NOMO-1 treated with dmso at 0.1 percent for 144 hours (cell line): Measurements from ENCODE around the gene RAD51B.

ENCODE experiments used
- DNase-seq: peaks from one replicate; lab custom pipeline; 2025; ENCODE audit not compliant: unreplicated experiment; lab: John Stamatoyannopoulos, UW

The RAD51B gene

DNA sequence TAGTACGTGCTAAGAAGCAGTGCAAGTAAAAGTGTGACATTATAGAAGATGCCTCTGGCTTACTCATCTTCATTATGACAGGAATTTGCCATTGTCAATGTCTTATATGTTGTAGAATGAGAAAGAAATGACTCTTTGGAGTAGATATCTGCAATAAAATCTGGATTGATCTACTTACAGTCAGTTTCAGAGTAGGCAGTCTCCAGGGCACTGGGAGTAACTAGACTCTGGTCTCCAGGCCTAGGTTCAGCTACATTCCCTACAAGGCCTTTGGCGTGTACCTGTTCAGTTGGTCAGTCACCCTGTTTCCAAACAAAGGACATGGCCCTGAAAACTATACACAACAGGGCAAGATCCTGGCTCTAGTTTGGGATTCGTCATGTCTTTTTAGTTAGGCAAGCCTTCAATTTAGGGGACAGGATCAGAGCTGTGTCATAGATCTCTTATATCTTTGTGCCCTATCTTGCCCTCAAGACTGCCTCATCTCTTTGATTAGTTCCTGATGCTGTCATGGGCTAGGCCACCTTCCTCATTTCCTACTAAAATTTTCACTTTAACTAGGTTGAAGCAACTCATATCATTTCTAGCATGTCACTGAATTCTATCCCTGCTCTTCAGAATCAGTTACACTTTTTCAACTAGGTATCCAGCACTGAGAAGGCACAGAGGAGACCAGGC, 410.0 kb downstream of the RAD51B start:
- no peak for DNase-seq

- DNase-seq = no peak
Observed at GRCh38 chr14:68230202-68230949, 410.8 kb downstream of the RAD51B start.

DNA sequence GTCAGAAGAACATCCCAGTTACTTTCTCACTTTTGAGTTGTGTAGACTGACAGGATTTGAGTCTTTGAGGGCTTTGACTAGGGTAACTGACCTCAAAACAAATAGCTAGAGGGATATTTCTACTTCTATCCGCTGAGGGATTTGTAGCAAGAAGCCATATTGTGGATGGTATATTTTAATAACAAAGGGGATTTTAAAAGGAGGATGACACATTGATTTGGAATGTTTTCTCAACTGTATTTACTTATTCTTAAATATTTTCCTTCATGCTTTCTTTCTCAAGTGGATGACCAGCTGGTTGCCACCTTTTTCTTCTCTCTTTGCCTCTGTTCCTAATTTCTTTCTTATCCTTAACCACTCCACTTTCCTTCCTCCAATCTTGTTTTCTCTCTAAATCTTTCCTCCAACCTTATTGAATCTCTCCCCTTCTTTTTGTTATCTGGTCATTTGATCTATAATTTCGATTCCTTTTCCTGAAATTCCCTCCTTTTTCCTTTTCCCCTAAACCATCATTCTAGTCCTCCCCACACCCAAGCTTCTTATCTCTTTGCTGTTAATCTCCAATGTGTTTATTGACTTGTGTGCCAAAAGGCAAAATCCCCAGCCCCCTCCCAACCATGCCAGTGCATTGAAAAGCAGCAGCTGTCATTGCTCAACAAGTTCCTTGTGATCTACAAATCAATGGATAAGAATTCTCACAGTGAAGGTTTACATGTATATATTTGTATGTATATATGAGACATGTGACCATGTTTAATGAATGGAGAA, 411.6 kb downstream of the RAD51B start:
- no peak for DNase-seq

DNA sequence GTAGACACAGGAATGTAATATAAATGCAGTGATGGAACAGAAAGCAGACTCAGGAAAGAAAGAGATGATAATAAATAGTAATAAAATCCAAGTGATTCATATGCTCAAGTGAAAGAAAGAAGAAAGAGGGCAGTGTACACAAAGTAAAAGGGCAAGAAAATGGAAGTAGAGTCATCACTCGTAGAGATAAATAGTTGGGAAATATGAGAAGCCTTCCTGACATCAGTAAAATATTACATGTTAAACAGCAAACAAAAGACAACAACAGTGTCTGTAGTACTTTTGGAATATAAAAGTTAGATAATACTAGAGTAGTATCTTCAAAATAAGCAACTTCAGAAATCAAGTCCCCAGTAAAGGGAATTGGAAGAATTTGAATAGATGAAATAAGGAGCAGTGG, 412.3 kb downstream of the RAD51B start:
- DNase-seq = no peak

GRCh38 chr14:68232300-68233055, 412.9 kb downstream of the RAD51B start:
- no peak for DNase-seq

GRCh38 chr14:68233101-68233784, 413.7 kb downstream of the RAD51B start:
- no peak for DNase-seq

GRCh38 chr14:68234101-68234905, 414.7 kb downstream of the RAD51B start:
- DNase-seq = no peak

GRCh38 chr14:68235011-68235410, 415.4 kb downstream of the RAD51B start:
- DNase-seq = no peak

DNA sequence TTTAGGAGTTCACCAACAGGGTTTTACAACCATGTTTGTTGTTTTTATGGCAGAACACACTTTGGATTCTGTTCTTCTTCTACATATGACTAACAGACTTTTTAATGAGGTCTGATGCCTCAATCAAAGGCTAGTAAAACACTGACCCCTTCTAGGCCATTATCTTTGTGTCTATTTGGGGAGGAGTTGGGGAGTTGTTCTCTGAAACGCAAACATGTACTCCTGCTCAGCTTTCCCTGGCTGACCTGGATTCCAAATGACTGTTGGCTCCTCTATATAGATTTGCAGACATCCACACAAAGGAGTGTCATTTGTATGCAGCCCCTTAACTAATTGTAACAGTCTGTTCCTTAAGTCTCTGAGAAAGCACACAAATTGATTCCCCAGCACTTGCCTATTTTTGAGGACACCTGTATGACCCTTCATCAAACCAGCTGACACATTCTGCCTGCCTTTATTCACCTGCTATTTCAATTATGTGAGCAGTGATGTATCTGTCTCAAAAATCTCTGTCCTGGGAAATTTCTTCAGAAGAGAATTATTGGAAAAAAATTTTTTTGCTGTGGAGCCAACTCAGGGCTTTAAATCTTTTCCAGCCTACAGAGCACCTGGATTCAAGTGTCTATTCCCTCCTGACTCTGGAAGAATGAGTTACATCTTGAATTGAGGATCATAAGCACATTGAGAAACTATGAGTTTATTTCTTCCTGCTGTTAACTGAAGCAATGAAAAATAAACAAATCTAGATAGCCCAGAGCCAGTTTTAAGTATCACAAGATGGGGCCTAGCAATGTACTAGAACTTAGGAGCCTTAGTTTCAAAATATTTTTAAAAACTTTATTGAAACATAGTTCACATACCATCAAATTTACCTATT, 417.2 kb downstream of the RAD51B start:
- DNase-seq = no peak

DNA sequence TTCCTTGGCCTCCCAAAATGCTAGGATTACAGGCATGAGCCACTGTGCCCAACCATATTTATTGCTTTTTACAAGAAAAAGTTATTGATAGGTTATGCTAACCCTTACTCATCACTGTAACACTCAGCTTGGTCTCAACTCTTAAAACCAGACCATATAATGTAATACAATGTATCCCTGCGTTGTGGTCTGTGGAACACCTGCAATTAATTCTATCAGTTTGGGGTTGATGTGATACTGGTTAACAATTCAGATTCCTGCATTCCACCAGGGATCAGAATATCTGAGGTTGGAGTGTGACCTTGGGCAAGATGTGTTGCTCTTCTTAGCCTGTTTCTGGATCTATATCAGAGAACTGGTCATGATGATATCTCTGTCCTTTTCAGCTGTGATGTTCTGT, 419.0 kb downstream of the RAD51B start:
- DNase-seq = no peak

- no peak for DNase-seq
Observed at GRCh38 chr14:68238976-68239375, 419.4 kb downstream of the RAD51B start.

- no peak for DNase-seq
Observed at GRCh38 chr14:68239988-68240771, 420.6 kb downstream of the RAD51B start.

DNA sequence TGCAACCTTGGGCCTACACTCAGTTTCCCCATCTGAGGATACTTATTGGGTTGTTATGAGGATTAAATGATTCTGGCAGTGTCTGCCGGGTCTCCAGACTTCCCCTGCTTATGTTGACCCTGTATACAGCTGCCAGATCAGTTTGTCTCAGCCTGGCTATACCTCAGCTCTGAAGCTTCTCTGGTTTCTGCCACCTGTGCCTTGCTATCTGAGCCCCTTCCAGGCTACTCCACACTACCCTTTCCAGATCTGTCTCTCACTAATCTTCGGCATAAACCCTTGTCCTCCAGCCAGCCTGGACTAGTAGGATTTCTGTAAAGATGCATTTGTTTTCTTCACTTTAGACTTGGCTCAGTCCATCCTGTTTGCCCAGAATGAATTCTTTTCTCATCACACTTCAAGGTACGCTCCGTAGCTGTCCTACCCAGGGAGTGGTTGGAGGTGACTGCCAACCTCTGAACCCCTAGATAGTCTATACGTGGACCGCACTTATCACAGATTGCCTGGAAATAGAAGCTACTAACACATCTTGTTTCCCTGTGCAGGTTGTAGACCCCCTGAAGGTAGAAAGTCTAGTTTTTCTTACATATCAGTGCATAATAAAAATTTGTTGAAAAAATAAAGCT, 422.4 kb downstream of the RAD51B start:
- DNase-seq = no peak

DNA sequence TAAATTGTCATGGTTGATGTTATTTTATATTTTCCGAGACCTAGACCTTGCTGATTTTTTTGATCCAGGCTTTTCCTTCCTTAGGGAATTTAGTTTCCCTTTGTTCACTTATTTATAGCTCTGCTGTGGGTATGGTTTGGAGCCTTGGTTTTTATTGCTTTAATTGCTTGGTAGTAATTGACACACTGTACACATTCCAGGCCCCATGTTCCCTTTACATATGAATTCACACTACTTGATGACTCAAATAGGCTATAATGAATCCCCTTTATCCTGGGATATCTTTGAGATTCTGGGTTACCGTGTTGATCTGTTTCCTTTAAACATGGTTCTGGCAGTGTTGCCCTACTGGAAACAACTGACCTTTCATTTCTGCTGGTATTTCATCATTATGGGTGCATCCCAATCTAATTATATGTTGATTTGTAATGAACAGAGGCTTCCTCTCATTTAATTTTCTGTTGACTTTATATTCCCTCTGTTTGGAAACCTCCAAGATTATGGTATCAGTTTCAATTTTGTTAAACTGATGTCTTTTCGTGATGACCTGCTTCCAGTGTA, 424.0 kb downstream of the RAD51B start:
- DNase-seq = no peak

- no peak for DNase-seq
Observed at GRCh38 chr14:68244262-68244980, 424.8 kb downstream of the RAD51B start.

DNA sequence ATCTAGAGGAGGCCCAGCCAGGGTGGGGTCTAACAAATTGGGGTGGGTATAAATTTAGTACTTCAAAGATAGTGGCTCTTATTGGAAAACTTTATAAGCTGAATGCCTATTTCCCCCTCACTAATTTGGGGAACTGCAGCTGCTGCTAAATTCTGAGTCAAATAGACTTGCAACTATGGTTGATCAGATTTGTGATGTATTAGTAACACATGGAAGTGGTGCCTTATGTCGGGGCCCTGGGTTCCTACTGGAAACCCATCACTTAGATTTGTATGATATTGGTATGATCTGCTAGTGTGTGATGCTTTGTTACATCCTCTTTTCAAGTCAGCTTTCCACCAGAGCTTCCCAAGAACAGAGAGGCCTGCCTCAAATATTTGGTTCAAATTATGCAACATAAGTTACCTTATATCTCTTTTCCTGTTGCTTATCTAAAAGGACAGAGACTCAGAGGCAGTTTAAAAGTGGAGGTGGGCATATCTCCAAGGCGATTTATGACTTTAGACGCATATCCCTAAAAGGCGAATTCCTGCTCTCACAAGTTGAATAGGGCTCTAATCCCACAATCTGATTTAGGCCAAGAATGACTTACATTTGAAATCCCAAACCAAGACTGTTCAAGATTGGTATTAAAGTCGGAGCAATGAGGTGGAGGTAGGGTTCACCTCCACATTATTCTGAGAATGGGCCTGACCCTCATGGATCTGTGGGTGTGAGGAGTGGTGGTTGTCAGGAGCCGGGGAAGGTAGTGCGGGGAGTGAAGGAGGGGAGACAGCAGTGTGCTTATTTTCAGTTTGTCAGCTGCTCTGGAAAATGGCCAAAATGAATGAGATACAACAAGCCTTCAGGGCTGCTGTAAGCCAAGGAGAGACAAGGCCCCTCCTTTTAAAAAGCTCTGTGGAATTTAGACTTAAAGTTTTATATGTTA, 425.8 kb downstream of the RAD51B start:
- DNase-seq = no peak
